K562 (cell line): ENCODE data around the gene MAPK1IP1L. TPM values are rescaled to one million over a fixed set of nuclear protein-coding genes. Genes with fewer than 3 reads are reported as not detected.

Experiments used
- BDP1 ChIP-seq: IDR thresholded peaks from 3 replicates; pipeline ENCODE4 v1.6.1; 2011; ENCODE audit not compliant: insufficient read length, insufficient read depth
- CTCF ChIP-seq, 3 experiments: IDR thresholded peaks in 2 of 3; conservative IDR thresholded peaks in 1 of 3; 2 replicates each; pipeline ENCODE4 v1.5.1; 2011 to 2012; ENCODE audit warnings: low read length in 3 of 3, mild to moderate bottlenecking in 3 of 3, control low read depth in 2 of 3, improper control_type of control experiment in 1 of 3, inconsistent platforms in 1 of 3, low read depth in 1 of 3, mixed read lengths in 1 of 3, moderate library complexity in 1 of 3; ENCODE audit not compliant: insufficient read depth in 2 of 3
- RBM25 ChIP-seq: fragments of 200-400 bp; formaldehyde crosslinking; IDR thresholded peaks from 2 replicates; pipeline ENCODE4 v1.6.1; 2018; ENCODE audit warnings: low read length, low read depth, moderate library complexity; ENCODE audit not compliant: severe bottlenecking
- RERE ChIP-seq: sonication (generic); formaldehyde crosslinking; IDR thresholded peaks from 2 replicates; pipeline ENCODE4 v1.8.0; 2023; ENCODE audit warnings: missing genetic modification reagents, mild to moderate bottlenecking, borderline replicate concordance
- ZNF655 ChIP-seq: fragments of 250-450 bp; sonication (Bioruptor Pico); IDR thresholded peaks from 2 replicates; pipeline ENCODE4 v1.5.0; 2021
- polyA plus RNA-seq, 8 experiments: library from polyadenylated mRNA; depleted of rRNA in 4 of 8; stranded (reverse) in 5 of 8; unstranded in 3 of 8; fragments of >200 nt; fragmentation: Nextera tagmentation in 2 of 8; fragmentation: Illumina TruSeq in 1 of 8; extraction: Ambion mirVana in 2 of 8; extraction: Trizol in 1 of 8; gene quantifications; 2 replicates each; pipeline versions ENCODE4 v1.2.1 to v1.2.3, GENCODE V29; 2011 to 2014; ENCODE audit warnings: inconsistent platforms in 1 of 8, missing spikeins in 1 of 8
- total RNA-seq, 7 experiments: library from RNA; depleted of rRNA in 6 of 7; stranded (reverse); fragments of >200 nt in 6 of 7; fragmentation: Illumina TruSeq in 2 of 7; extraction: Trizol in 2 of 7; gene quantifications; 2 replicates each; pipeline versions ENCODE4 v1.2.1 to v1.2.3, GENCODE V29; 2011 to 2021; ENCODE audit warnings: low replicate concordance in 1 of 7
- TF ChIP-seq, protein P1 (sequence below), 3 experiments: fragments of 200-800 bp in 1 of 3; fragments of 250-450 bp in 1 of 3; fragments of 450-650 bp in 1 of 3; sonication (Bioruptor Pico) in 1 of 3; sonication (Bioruptor generic) in 1 of 3; formaldehyde crosslinking in 1 of 3; IDR thresholded peaks; 2 replicates each; pipeline versions ENCODE4 v1.6.1 to v1.8.0; 2016 to 2022; ENCODE audit warnings: mild to moderate bottlenecking in 2 of 3, missing genetic modification characterization in 2 of 3, missing compliant biosample characterization in 1 of 3, moderate library complexity in 1 of 3

The MAPK1IP1L gene
- total and polyA plus RNA-seq, 9 of the 15 experiments (the other 6 are each of a cell fraction or from before 2014, with no cell fraction given) = 32.7 to 99.4 (median 49.8) TPM

- TF ChIP-seq RERE = no peak
- TF ChIP-seq RBM25 = no peak
- no peak for TF ChIP-seq CTCF (IDR thresholded peaks at IDR 0.05 in 2 of 3, conservative IDR thresholded peaks at IDR 0.05 in 1 of 3; ENCODE audit: insufficient read depth in 2 of 3, low read depth in 1 of 3, low read length in 3 of 3)
- TF ChIP-seq BDP1 = no peak
- TF ChIP-seq ZNF655 (CRISPR knock-in tag) = no peak
- TF ChIP-seq, protein P1, sequence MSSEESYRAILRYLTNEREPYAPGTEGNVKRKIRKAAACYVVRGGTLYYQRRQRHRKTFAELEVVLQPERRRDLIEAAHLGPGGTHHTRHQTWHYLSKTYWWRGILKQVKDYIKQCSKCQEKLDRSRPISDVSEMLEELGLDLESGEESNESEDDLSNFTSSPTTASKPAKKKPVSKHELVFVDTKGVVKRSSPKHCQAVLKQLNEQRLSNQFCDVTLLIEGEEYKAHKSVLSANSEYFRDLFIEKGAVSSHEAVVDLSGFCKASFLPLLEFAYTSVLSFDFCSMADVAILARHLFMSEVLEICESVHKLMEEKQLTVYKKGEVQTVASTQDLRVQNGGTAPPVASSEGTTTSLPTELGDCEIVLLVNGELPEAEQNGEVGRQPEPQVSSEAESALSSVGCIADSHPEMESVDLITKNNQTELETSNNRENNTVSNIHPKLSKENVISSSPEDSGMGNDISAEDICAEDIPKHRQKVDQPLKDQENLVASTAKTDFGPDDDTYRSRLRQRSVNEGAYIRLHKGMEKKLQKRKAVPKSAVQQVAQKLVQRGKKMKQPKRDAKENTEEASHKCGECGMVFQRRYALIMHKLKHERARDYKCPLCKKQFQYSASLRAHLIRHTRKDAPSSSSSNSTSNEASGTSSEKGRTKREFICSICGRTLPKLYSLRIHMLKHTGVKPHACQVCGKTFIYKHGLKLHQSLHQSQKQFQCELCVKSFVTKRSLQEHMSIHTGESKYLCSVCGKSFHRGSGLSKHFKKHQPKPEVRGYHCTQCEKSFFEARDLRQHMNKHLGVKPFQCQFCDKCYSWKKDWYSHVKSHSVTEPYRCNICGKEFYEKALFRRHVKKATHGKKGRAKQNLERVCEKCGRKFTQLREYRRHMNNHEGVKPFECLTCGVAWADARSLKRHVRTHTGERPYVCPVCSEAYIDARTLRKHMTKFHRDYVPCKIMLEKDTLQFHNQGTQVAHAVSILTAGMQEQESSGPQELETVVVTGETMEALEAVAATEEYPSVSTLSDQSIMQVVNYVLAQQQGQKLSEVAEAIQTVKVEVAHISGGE (CRISPR knock-in tag; IDR thresholded peaks at IDR 0.05) = no peak
Observed at GRCh38 chr14:55103005-55103640, 51.7 kb downstream of the MAPK1IP1L start (continued).
